ENCODE results near the gene ANKRD11.

Gene ANKRD11

GRCh38 chr16:89460556-89460955 is 29.8 kb downstream of the ANKRD11 start:
- Histone ChIP-seq H3K27me3 (ENCODE audit: low read length) (no peaks in the 10 kb centered on the region), H3F3A (ENCODE audit: insufficient read depth) (peaks cover 5% of the 10 kb centered on the region; the same call in 1 of the 2 replicates), H3K36me3 (ENCODE audit: low read length) (no peaks in the 10 kb centered on the region), H3K79me2 (ENCODE audit: insufficient read depth, low read length) (peaks cover 86% of the 10 kb centered on the region), H3K9ac (ENCODE audit: low read length) (no peak overlapping the region), H3K4me3 (ENCODE audit: insufficient read depth, low read length, poor library complexity, severe bottlenecking) (no peak overlapping the region), H3K9me3 (ENCODE audit: insufficient read depth, low read length) (no peaks in the 10 kb centered on the region), H3K9me2 (replicated peaks; ENCODE audit: insufficient read depth, low read length) (no peaks in the 10 kb centered on the region), H2AFZ (ENCODE audit: low read depth, low read length, severe bottlenecking) (no peak overlapping the region), H3K4me2 (ENCODE audit: low read depth, low read length, poor library complexity, severe bottlenecking) (no peak overlapping the region), H4K20me1 (ENCODE audit: low read depth, low read length) (peaks cover 47% of the 10 kb centered on the region), H3K27ac (ENCODE audit: low read depth, low read length) (no peak overlapping the region)
- no peak for TF ChIP-seq EZH2phosphoT487 (conservative IDR thresholded peaks at IDR 0.05; ENCODE audit: low read length)
- TF ChIP-seq, protein P1, sequence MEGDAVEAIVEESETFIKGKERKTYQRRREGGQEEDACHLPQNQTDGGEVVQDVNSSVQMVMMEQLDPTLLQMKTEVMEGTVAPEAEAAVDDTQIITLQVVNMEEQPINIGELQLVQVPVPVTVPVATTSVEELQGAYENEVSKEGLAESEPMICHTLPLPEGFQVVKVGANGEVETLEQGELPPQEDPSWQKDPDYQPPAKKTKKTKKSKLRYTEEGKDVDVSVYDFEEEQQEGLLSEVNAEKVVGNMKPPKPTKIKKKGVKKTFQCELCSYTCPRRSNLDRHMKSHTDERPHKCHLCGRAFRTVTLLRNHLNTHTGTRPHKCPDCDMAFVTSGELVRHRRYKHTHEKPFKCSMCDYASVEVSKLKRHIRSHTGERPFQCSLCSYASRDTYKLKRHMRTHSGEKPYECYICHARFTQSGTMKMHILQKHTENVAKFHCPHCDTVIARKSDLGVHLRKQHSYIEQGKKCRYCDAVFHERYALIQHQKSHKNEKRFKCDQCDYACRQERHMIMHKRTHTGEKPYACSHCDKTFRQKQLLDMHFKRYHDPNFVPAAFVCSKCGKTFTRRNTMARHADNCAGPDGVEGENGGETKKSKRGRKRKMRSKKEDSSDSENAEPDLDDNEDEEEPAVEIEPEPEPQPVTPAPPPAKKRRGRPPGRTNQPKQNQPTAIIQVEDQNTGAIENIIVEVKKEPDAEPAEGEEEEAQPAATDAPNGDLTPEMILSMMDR (IDR thresholded peaks at IDR 0.05; ENCODE audit: insufficient read depth, low read length, poor library complexity, severe bottlenecking), result no peak

DNA sequence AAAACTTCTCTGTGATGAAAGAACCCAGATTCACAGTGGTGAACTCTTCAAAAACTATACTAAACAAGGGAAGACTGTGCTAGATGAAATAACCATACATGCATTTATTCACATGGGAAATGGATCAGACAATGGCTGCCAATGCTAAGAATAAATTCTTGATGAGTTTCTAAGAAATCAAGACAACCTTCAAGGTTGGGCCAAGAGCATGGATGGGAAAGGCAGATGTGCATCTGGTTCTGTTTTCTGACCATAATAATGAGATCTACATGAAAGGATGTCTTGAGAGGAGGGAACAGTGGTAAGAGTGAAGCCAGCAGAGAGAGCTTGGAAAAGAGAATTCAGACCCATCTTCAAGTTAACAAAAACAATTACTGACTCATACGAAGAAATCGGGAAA is 31.4 kb downstream of the ANKRD11 start:
- H3K4me3 ChIP-seq (ENCODE audit: insufficient read depth, low read length, poor library complexity, severe bottlenecking), result no peak overlapping the region
- H3F3A ChIP-seq (ENCODE audit: insufficient read depth), result no peaks in the 10 kb centered on the region
- no peak overlapping the region for H3K27ac ChIP-seq (ENCODE audit: low read depth, low read length)
- peaks cover 42% of the 10 kb centered on the region for H4K20me1 ChIP-seq (ENCODE audit: low read depth, low read length)
- TF ChIP-seq, protein P1 (IDR thresholded peaks at IDR 0.05; ENCODE audit: insufficient read depth, low read length, poor library complexity, severe bottlenecking), result no peak
- no peak for TF ChIP-seq EZH2phosphoT487 (conservative IDR thresholded peaks at IDR 0.05; ENCODE audit: low read length)
- peaks cover 85% of the 10 kb centered on the region for H3K79me2 ChIP-seq (ENCODE audit: insufficient read depth, low read length)
- H3K36me3 ChIP-seq (ENCODE audit: low read length), result no peaks in the 10 kb centered on the region
- no peaks in the 10 kb centered on the region for H3K9me3 ChIP-seq (ENCODE audit: insufficient read depth, low read length)
- H3K9me2 ChIP-seq (replicated peaks; ENCODE audit: insufficient read depth, low read length), result no peaks in the 10 kb centered on the region
- no peak overlapping the region for H2AFZ ChIP-seq (ENCODE audit: low read depth, low read length, severe bottlenecking)
- H3K9ac ChIP-seq (ENCODE audit: low read length), result no peak overlapping the region
- H3K4me2 ChIP-seq (ENCODE audit: low read depth, low read length, poor library complexity, severe bottlenecking), result no peak overlapping the region
- no peaks in the 10 kb centered on the region for H3K27me3 ChIP-seq (ENCODE audit: low read length)

DNA sequence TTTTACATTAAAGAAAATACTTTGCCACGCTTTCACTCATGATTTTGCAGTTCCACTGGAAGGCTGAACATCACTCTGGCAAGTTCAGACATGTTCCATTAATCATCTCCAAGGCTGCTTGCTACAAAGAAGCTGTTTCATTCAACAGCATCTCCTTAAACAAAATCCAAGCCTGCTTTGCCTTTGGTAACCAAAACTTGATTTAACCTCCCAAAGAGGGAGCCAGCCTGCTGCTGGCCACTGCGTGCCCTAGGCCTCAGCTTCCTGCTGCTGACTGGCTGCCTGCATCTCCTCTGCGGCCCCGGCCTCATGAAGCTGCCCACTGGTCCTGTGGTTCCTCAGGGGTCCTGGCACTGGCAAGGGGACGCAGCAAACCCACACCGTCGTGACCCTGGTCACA is 31.8 kb downstream of the ANKRD11 start:
- Histone ChIP-seq H3F3A (ENCODE audit: insufficient read depth) (no peaks in the 10 kb centered on the region), H3K27ac (ENCODE audit: low read depth, low read length) (no peak overlapping the region), H4K20me1 (ENCODE audit: low read depth, low read length) (peaks cover 44% of the 10 kb centered on the region), H3K4me3 (ENCODE audit: insufficient read depth, low read length, poor library complexity, severe bottlenecking) (no peak overlapping the region), H3K9me2 (replicated peaks; ENCODE audit: insufficient read depth, low read length) (no peaks in the 10 kb centered on the region), H3K9me3 (ENCODE audit: insufficient read depth, low read length) (no peaks in the 10 kb centered on the region), H3K27me3 (ENCODE audit: low read length) (no peaks in the 10 kb centered on the region), H2AFZ (ENCODE audit: low read depth, low read length, severe bottlenecking) (no peak overlapping the region), H3K79me2 (ENCODE audit: insufficient read depth, low read length) (peaks cover 85% of the 10 kb centered on the region), H3K36me3 (ENCODE audit: low read length) (no peaks in the 10 kb centered on the region), H3K9ac (ENCODE audit: low read length) (no peak overlapping the region), H3K4me2 (ENCODE audit: low read depth, low read length, poor library complexity, severe bottlenecking) (no peak overlapping the region)
- no peak for TF ChIP-seq EZH2phosphoT487 (conservative IDR thresholded peaks at IDR 0.05; ENCODE audit: low read length)
- TF ChIP-seq, protein P1 (IDR thresholded peaks at IDR 0.05; ENCODE audit: insufficient read depth, low read length, poor library complexity, severe bottlenecking), result no peak

All from SU-DHL-6 (cell line).